K562 (cell line): ENCODE measurements around the gene PRND. TPM values are rescaled to one million over a fixed set of nuclear protein-coding genes. Genes with fewer than 3 reads are reported as not detected.

ENCODE experiments used
- CBFA2T3 ChIP-seq: fragments of 450-650 bp; IDR thresholded peaks from 2 replicates; pipeline ENCODE4 v1.6.1; 2017
- CHD1 ChIP-seq: fragments of 200-600 bp; sonication (generic); IDR thresholded peaks from one replicate; pipeline ENCODE4 v1.6.1; 2012; ENCODE audit warnings: mild to moderate bottlenecking, moderate library complexity, low read length, inconsistent platforms
- CTBP1 ChIP-seq: fragments of 450-650 bp; IDR thresholded peaks from 2 replicates; pipeline ENCODE4 v1.6.1; 2016; ENCODE audit warnings: borderline replicate concordance
- CXXC5 ChIP-seq: fragments of 250-450 bp; sonication (Bioruptor Pico); IDR thresholded peaks from 2 replicates; pipeline ENCODE4 v1.8.0; 2022; ENCODE audit warnings: inconsistent platforms, mild to moderate bottlenecking, moderate library complexity
- EP300 ChIP-seq: IDR thresholded peaks from 2 replicates; pipeline ENCODE4 v1.6.1; 2012; ENCODE audit warnings: low read length, improper control_type of control experiment
- ETV5 ChIP-seq: sonication (generic); formaldehyde crosslinking; IDR thresholded peaks from 2 replicates; pipeline ENCODE4 v1.4.0; 2020; ENCODE audit warnings: low read depth, mild to moderate bottlenecking, missing genetic modification reagents
- HNRNPK ChIP-seq: fragments of 200-400 bp; formaldehyde crosslinking; IDR thresholded peaks from one replicate; pipeline ENCODE4 v1.6.1; 2018; ENCODE audit warnings: mild to moderate bottlenecking, low read depth, low read length; ENCODE audit not compliant: poor library complexity, severe bottlenecking
- MCM2 ChIP-seq: fragments of 450-650 bp; IDR thresholded peaks from 2 replicates; pipeline ENCODE4 v1.6.1; 2017; ENCODE audit warnings: low read depth, mild to moderate bottlenecking
- PURB ChIP-seq: sonication (generic); formaldehyde crosslinking; IDR thresholded peaks from 2 replicates; pipeline ENCODE4 v1.9.0; 2021; ENCODE audit warnings: low read depth, mild to moderate bottlenecking, missing genetic modification reagents
- RERE ChIP-seq: sonication (generic); formaldehyde crosslinking; IDR thresholded peaks from 2 replicates; pipeline ENCODE4 v1.8.0; 2023; ENCODE audit warnings: missing genetic modification reagents, mild to moderate bottlenecking, borderline replicate concordance
- SREBF1 ChIP-seq: fragments of 150-350 bp; IDR thresholded peaks from 2 replicates; pipeline ENCODE4 v1.6.1; 2014; ENCODE audit warnings: antibody characterized with exemption, low read depth, low read length, borderline replicate concordance
- THAP7 ChIP-seq: fragments of 250-450 bp; sonication (Bioruptor Pico); IDR thresholded peaks from 2 replicates; pipeline ENCODE4 v1.5.0; 2021
- VEZF1 ChIP-seq: fragments of 200-800 bp; sonication (Bioruptor generic); IDR thresholded peaks from 2 replicates; pipeline ENCODE4 v1.6.1; 2017; ENCODE audit warnings: missing genetic modification characterization, missing compliant biosample characterization
- ZBED1 ChIP-seq: IDR thresholded peaks from 2 replicates; pipeline ENCODE4 v1.6.1; 2014
- ZBTB49 ChIP-seq: sonication (generic); formaldehyde crosslinking; IDR thresholded peaks from 2 replicates; pipeline ENCODE4 v1.8.0; 2022; ENCODE audit warnings: missing genetic modification reagents, mild to moderate bottlenecking, borderline replicate concordance
- ZNF165 ChIP-seq: fragments of 250-450 bp; sonication (Bioruptor Pico); IDR thresholded peaks from 2 replicates; pipeline ENCODE4 v1.4.0; 2020; ENCODE audit warnings: borderline replicate concordance
- ZNF253 ChIP-seq: fragments of 250-450 bp; sonication (Bioruptor Pico); conservative IDR thresholded peaks from 2 replicates; pipeline ENCODE4 v1.6.1; 2021; ENCODE audit warnings: mild to moderate bottlenecking
- polyA plus RNA-seq, 8 experiments: library from polyadenylated mRNA; depleted of rRNA in 4 of 8; stranded (reverse) in 5 of 8; unstranded in 3 of 8; fragments of >200 nt; fragmentation: Nextera tagmentation in 2 of 8; fragmentation: Illumina TruSeq in 1 of 8; extraction: Ambion mirVana in 2 of 8; extraction: Trizol in 1 of 8; gene quantifications; 2 replicates each; pipeline versions ENCODE4 v1.2.1 to v1.2.3, GENCODE V29; 2011 to 2014; ENCODE audit warnings: inconsistent platforms in 1 of 8, missing spikeins in 1 of 8
- total RNA-seq, 7 experiments: library from RNA; depleted of rRNA in 6 of 7; stranded (reverse); fragments of >200 nt in 6 of 7; fragmentation: Illumina TruSeq in 2 of 7; extraction: Trizol in 2 of 7; gene quantifications; 2 replicates each; pipeline versions ENCODE4 v1.2.1 to v1.2.3, GENCODE V29; 2011 to 2021; ENCODE audit warnings: low replicate concordance in 1 of 7

The PRND gene
- total and polyA plus RNA-seq, 9 of the 15 experiments (the other 6 are each of a cell fraction or from before 2014, with no cell fraction given), result not detected

- TF ChIP-seq RERE (CRISPR knock-in tag) (no peak), ZBED1 (no peak), CTBP1 (peak; percentile 62; the same call in 1 of the 2 replicates), ETV5 (CRISPR knock-in tag) (no peak), MCM2 (no peak), CHD1 (no peak), EP300 (0 out of 2 replicates have a peak, but pooled peaks have one; percentile 6), ZNF253 (CRISPR knock-in tag) (no peak), ZBTB49 (no peak), HNRNPK (no peak), THAP7 (CRISPR knock-in tag) (no peak), SREBF1 (no peak), CXXC5 (CRISPR knock-in tag) (peak; percentile 29; the same call in 1 of the 2 replicates), VEZF1 (peak; percentile 54; the same call in 1 of the 2 replicates), ZNF165 (CRISPR knock-in tag) (no peak), CBFA2T3 (peak; percentile 90), PURB (CRISPR knock-in tag) (no peak)
Observed at GRCh38 chr20:4767084-4767483, 45.4 kb downstream of the PRND start (continued).
